GM23248 (cell line): ENCODE data around the gene CACNA1E. TPM values are rescaled to one million over a fixed set of nuclear protein-coding genes. Genes with fewer than 3 reads are reported as not detected.

Source experiments
- DNase-seq: peaks from one replicate; pipeline ENCODE4 v3.0.0-alpha.2; 2015
- H2AFZ ChIP-seq: fragments of 200-600 bp; sonication (generic); 2 replicates; pipeline ENCODE4 v1.6.1; 2016; ENCODE audit warnings: antibody characterized with exemption
- H3F3A ChIP-seq: fragments of 200-600 bp; sonication (generic); 2 replicates; pipeline ENCODE4 v1.6.1; 2016; ENCODE audit warnings: mild to moderate bottlenecking, antibody characterized with exemption, mixed run types; ENCODE audit not compliant: insufficient read depth
- H3K27ac ChIP-seq: fragments of 200-600 bp; sonication (generic); 2 replicates; pipeline ENCODE4 v1.5.1; 2016; ENCODE audit warnings: mild to moderate bottlenecking
- H3K27me3 ChIP-seq: fragments of 200-600 bp; sonication (generic); replicated peaks from 2 replicates; pipeline ENCODE4 v1.6.1; 2016; ENCODE audit warnings: mild to moderate bottlenecking; ENCODE audit not compliant: insufficient read depth
- H3K36me3 ChIP-seq: fragments of 200-600 bp; sonication (generic); 2 replicates; pipeline ENCODE4 v1.6.1; 2016; ENCODE audit warnings: low read depth, mild to moderate bottlenecking
- H3K4me1 ChIP-seq: fragments of 200-600 bp; sonication (generic); 2 replicates; pipeline ENCODE4 v1.6.1; 2016; ENCODE audit warnings: mild to moderate bottlenecking; ENCODE audit not compliant: insufficient read depth
- H3K4me2 ChIP-seq: fragments of 200-600 bp; sonication (generic); one replicate; pipeline ENCODE4 v1.6.1; 2016; ENCODE audit warnings: mild to moderate bottlenecking; ENCODE audit not compliant: unreplicated experiment
- H3K4me3 ChIP-seq: fragments of 200-600 bp; sonication (generic); 2 replicates; pipeline ENCODE4 v1.5.1; 2016; ENCODE audit warnings: mild to moderate bottlenecking
- H3K79me2 ChIP-seq: fragments of 200-600 bp; sonication (generic); 2 replicates; pipeline ENCODE4 v1.6.1; 2016; ENCODE audit warnings: mild to moderate bottlenecking; ENCODE audit not compliant: insufficient read depth
- H3K9ac ChIP-seq: fragments of 200-600 bp; sonication (generic); 2 replicates; pipeline ENCODE4 v1.6.1; 2016; ENCODE audit warnings: mild to moderate bottlenecking
- H3K9me2 ChIP-seq: fragments of 200-600 bp; sonication (generic); 2 replicates; pipeline ENCODE4 v1.6.1; 2016; ENCODE audit warnings: mixed run types, mild to moderate bottlenecking, moderate library complexity; ENCODE audit not compliant: insufficient read depth
- H3K9me3 ChIP-seq: fragments of 200-600 bp; sonication (generic); one replicate; pipeline ENCODE4 v1.6.1; 2017; ENCODE audit warnings: low read depth
- H4K20me1 ChIP-seq: fragments of 200-600 bp; sonication (generic); 2 replicates; pipeline ENCODE4 v1.6.0; 2016; ENCODE audit not compliant: insufficient read depth
- EZH2 ChIP-seq: fragments of 200-600 bp; sonication (generic); IDR thresholded peaks from 2 replicates; pipeline ENCODE4 v1.6.1; 2018; ENCODE audit warnings: antibody characterized with exemption, mild to moderate bottlenecking; ENCODE audit not compliant: insufficient read depth, poor library complexity, severe bottlenecking
- EZH2phosphoT487 ChIP-seq: fragments of 200-600 bp; sonication (generic); IDR thresholded peaks from 2 replicates; pipeline ENCODE4 v1.6.1; 2018; ENCODE audit warnings: antibody characterized with exemption, moderate library complexity, mild to moderate bottlenecking, low read depth; ENCODE audit not compliant: insufficient read depth
- WGBS, 2 experiments: methylation state at CpG; one replicate each; pipeline ENCODE4 v1.1.6; 2015 to 2017; ENCODE audit warnings: low lambda C conversion rate in 2 of 2, low coverage in 1 of 2; ENCODE audit errors: missing lambda C conversion rate in 2 of 2; 5-methylcytosine and 5-hydroxymethylcytosine counted together
- in situ Hi-C: fragments of 300-500 bp; cut with MboI; formaldehyde crosslinking; loops from 2 replicates; pipeline ENCODE4 v1.15.0; 2020
- polyA plus RNA-seq: library from polyadenylated mRNA; unstranded; fragments of >200 nt; fragmentation: Nextera tagmentation; extraction: Ambion mirVana; gene quantifications from 2 replicates; pipeline ENCODE4 v1.2.1, GENCODE V29; 2016
- total RNA-seq: library from RNA; depleted of rRNA; stranded (reverse); fragments of >200 nt; shearing (Covaris generic); gene quantifications from 2 replicates; pipeline ENCODE4 v1.2.3, GENCODE V29; 2014

CACNA1E gene
- total and polyA plus RNA-seq, 2 experiments from 2014 or later = not detected

DNA sequence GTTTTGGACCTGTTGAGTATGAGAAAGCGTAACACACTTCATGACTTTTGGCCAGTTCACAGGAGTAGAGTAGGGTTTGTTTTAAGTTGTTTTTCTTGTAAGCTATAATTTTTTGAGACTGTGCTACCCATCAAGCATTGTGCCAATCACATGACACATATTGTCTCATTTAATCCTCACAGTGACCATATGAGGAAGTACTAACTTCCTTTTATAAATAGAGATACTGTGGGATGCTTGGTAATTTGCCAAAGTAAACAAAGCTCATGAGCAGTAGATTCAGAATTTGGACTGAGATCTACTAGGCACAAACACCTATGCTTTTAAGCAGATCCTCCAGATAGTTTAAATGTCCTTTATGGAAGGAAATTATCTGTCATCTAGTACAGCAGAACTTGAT lies 178.3 kb downstream of the CACNA1E start:
- Histone ChIP-seq H3K9me3 (no peaks in the 10 kb centered on the region), H4K20me1 (no peaks in the 10 kb centered on the region), H3K36me3 (no peaks in the 10 kb centered on the region), H2AFZ (no peak overlapping the region), H3K4me1 (no peaks in the 10 kb centered on the region), H3K79me2 (no peaks in the 10 kb centered on the region), H3K4me3 (no peak overlapping the region), H3K9me2 (no peaks in the 10 kb centered on the region), H3K27me3 (no peaks in the 10 kb centered on the region), H3K9ac (no peak overlapping the region), H3F3A (no peaks in the 10 kb centered on the region), H3K27ac (no peak overlapping the region), H3K4me2 (no peak overlapping the region)
- no peak for DNase-seq
- TF ChIP-seq EZH2 (no peak), EZH2phosphoT487 (no peak)
- in situ Hi-C loops = no loop called here
- 59 to 71% methylated on average over 1 of the region's 1 CpG for WGBS, 2 experiments

DNA sequence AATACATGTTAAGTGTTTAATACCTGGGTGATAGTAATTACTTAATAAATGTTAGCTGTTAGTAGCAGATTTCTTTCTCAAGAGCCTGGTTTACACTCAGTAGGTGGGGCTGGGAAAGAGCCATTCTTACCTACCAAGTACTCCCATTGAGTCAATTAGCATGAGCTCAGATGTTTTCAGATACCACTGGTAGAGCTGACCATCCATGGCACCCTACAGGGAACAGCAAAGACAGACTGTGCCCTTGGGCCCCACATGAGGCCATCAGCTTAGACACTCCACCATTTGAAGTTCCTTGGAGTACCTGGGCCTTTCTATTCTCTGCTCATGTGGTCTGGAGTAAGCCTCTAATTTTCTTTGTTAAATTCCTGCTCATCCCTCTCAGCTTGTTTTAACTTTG lies 179.3 kb downstream of the CACNA1E start:
- Histone ChIP-seq H3K36me3 (no peaks in the 10 kb centered on the region), H3K27ac (no peak overlapping the region), H3K9me2 (no peaks in the 10 kb centered on the region), H2AFZ (no peak overlapping the region), H3K4me3 (no peak overlapping the region), H3K27me3 (no peaks in the 10 kb centered on the region), H3K79me2 (no peaks in the 10 kb centered on the region), H4K20me1 (no peaks in the 10 kb centered on the region), H3K9me3 (no peaks in the 10 kb centered on the region), H3K9ac (no peak overlapping the region), H3F3A (no peaks in the 10 kb centered on the region), H3K4me2 (no peak overlapping the region), H3K4me1 (no peaks in the 10 kb centered on the region)
- DNase-seq = no peak
- in situ Hi-C loops = no loop called here
- TF ChIP-seq EZH2 = no peak
- no peak for TF ChIP-seq EZH2phosphoT487

DNA sequence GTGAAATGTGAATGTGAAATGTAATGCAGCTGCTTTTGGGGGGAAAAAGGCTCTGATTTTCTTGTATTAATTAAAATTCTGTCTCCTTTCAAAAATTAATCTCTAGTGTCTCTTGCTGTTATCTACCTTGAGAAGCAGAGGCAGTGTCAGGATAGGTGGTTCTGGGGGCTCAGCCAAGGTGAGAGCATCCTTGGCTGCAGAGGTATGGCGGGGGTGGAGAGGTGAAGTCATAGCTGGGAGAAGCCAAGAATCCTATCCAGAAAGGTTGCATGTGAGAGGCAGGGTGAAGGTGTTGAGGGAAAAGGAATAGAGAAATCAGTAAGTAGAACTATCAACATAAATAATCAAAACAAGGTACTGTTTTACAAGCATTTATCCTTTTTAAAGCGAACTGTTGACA lies 181.2 kb downstream of the CACNA1E start:
- TF ChIP-seq EZH2phosphoT487 = no peak
- TF ChIP-seq EZH2 = no peak
- no peaks in the 10 kb centered on the region for H3F3A ChIP-seq
- no peaks in the 10 kb centered on the region for H4K20me1 ChIP-seq
- H3K4me3 ChIP-seq = no peak overlapping the region
- no peak overlapping the region for H3K27ac ChIP-seq
- 12 to 16% methylated on average over 2 of the region's 2 CpGs for WGBS, 2 experiments
- H3K4me1 ChIP-seq = no peaks in the 10 kb centered on the region
- no peak overlapping the region for H3K9ac ChIP-seq
- H3K27me3 ChIP-seq = no peaks in the 10 kb centered on the region
- H3K4me2 ChIP-seq = no peak overlapping the region
- in situ Hi-C loops = no loop called here
- no peak overlapping the region for H2AFZ ChIP-seq
- H3K9me2 ChIP-seq = no peaks in the 10 kb centered on the region
- H3K9me3 ChIP-seq = no peaks in the 10 kb centered on the region
- H3K79me2 ChIP-seq = no peaks in the 10 kb centered on the region
- H3K36me3 ChIP-seq = no peaks in the 10 kb centered on the region
- DNase-seq = no peak

DNA sequence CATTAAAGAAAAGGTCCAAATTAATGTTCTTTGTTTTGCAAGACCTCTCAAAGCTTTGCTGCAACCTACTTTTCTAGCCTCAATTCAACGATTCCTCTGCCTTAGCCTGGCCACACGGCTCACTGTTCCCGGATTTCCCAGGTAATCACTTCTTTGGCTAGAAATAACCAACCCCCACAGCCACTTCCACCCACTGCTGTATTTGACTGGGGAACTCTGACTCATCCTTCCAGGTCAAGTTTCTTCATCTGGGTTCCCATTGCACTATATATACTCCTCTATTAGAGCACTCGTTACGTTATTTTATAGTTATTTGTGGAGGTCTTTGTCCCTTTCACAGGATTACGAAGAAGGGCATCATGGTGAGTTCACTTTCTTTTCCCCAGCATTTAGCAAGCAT lies 185.9 kb downstream of the CACNA1E start:
- H3K27ac ChIP-seq = no peak overlapping the region
- no peaks in the 10 kb centered on the region for H3K79me2 ChIP-seq
- no peaks in the 10 kb centered on the region for H3K27me3 ChIP-seq
- no peak overlapping the region for H3K9ac ChIP-seq
- H3K9me2 ChIP-seq = no peaks in the 10 kb centered on the region
- no peaks in the 10 kb centered on the region for H3K9me3 ChIP-seq
- H2AFZ ChIP-seq = no peak overlapping the region
- no peak overlapping the region for H3K4me2 ChIP-seq
- no peaks in the 10 kb centered on the region for H3F3A ChIP-seq
- WGBS, 2 experiments = 12 to 21% methylated on average over 6 of the region's 6 CpGs
- in situ Hi-C loops = no loop called here
- no peak overlapping the region for H3K4me3 ChIP-seq
- peak; percentile 14 for DNase-seq
- H3K4me1 ChIP-seq = no peaks in the 10 kb centered on the region
- no peaks in the 10 kb centered on the region for H4K20me1 ChIP-seq
- no peaks in the 10 kb centered on the region for H3K36me3 ChIP-seq
- no peak for TF ChIP-seq EZH2
- TF ChIP-seq EZH2phosphoT487 = no peak

DNA sequence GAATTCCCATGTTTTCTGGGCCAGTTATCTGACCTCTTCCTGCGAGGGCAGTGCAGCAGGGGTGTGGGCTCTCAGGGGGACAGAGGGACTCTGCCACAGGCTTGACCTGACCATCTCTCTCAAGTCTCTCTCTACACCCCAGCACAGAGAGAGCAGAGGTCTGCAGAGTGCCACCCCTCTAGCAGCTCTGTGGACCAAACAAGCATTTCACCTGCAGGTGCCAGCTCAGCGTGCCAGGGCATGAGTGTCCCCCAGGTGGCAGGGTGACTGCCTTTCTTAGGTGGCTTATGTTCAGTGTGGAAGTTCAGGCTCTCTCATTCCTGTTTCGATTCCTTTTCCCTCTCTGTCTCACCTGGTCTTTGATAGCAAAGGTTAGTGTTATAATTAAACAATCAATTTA lies 191.3 kb downstream of the CACNA1E start:
- DNase-seq = no peak
- in situ Hi-C loops = no loop called here
- TF ChIP-seq EZH2 = no peak

More for the DNA sequence above, 191.3 kb downstream of the CACNA1E start:
- WGBS, 2 experiments = 23 to 28% methylated on average over 3 of the region's 3 CpGs
- H4K20me1 ChIP-seq = no peaks in the 10 kb centered on the region
- H3K4me1 ChIP-seq = no peaks in the 10 kb centered on the region
- H3K9me2 ChIP-seq = no peaks in the 10 kb centered on the region
- H3K4me2 ChIP-seq = no peak overlapping the region
- H3K27me3 ChIP-seq = no peaks in the 10 kb centered on the region; the same call in none of the 2 replicates
- no peak overlapping the region for H2AFZ ChIP-seq
- H3K4me3 ChIP-seq = no peak overlapping the region
- H3K27ac ChIP-seq = no peak overlapping the region
- H3K9me3 ChIP-seq = no peaks in the 10 kb centered on the region
- H3F3A ChIP-seq = no peaks in the 10 kb centered on the region
- no peaks in the 10 kb centered on the region for H3K36me3 ChIP-seq
- H3K79me2 ChIP-seq = no peaks in the 10 kb centered on the region
- H3K9ac ChIP-seq = no peak overlapping the region
